Amniotic stem cell (primary cell): ENCODE data around the gene GRM1.

Experiments
- DNase-seq: peaks from one replicate; lab custom pipeline; 2025; lab: John Stamatoyannopoulos, UW

GRM1 gene

DNA sequence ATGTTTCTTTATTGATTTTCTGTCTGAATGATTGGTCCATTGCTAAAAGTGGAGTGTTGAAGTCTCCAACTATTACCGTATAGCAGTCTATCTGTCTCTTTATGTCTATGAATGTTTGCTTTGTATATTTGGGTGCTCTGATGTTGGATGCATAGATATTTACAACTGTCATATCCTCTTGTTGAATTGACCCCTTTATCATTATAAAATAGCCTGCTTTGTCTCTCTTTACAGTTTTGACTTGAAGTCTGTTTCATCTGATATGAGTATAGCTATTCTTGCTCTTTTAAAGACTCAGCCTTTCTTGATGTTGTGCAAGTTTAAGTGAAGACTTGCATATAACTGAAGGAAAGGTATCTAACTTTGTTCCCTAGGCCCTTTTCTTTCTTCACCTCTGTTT is 341.0 kb downstream of the GRM1 start:
- no peak for DNase-seq

DNA sequence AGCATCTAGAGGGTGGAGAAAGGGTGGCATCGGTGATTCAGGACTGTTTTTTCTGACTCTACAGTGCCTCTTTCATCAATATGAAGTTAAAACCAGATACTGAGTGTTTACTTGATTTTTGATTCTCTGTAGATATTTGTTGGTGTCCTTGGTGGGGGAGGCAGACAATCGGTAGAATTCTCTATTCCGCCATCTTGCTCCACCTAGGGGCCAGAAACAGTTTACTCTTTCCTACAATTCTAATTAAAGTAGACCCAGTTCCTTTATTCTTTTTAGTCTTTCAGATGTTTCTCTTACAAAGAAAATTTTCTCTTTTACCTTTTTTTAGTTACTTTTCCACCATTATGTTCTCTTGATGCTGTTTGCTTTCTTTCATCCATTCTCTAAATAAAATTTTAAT is 352.6 kb downstream of the GRM1 start:
- no peak for DNase-seq

GRCh38 chr6:146388736-146389364 is 360.0 kb downstream of the GRM1 start:
- DNase-seq: no peak

GRCh38 chr6:146389740-146390139 is 360.9 kb downstream of the GRM1 start:
- no peak for DNase-seq

GRCh38 chr6:146397638-146398037 is 368.8 kb downstream of the GRM1 start:
- no peak for DNase-seq

- no peak for DNase-seq
Observed at GRCh38 chr6:146402476-146402875, 373.6 kb downstream of the GRM1 start.

DNA sequence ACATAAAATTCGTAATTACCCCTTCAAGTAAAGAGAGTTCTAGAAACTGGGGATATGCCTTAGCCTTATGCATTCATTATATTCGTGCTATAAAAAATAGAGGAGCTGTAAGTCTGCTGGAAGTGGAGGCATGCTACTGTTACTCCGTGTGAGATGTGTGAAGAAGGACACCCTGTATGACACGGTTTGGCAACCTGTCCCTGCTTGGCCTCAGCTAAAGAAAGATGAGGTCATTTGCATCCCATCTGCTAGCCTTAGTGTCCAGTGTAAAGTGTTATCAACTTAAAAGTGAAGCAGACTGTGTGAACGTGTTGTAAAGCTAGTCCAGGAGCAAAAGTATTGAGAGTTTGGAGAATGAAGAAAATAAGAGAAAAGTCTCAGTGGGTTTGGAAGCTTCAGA is 379.7 kb downstream of the GRM1 start:
- no peak for DNase-seq

- DNase-seq: no peak
Observed at GRCh38 chr6:146410851-146411595, 382.2 kb downstream of the GRM1 start.

GRCh38 chr6:146419576-146419975 is 390.7 kb downstream of the GRM1 start:
- no peak for DNase-seq

GRCh38 chr6:146420255-146420654 is 391.4 kb downstream of the GRM1 start:
- no peak for DNase-seq

GRCh38 chr6:146422789-146423375 is 394.0 kb downstream of the GRM1 start:
- no peak for DNase-seq

DNA sequence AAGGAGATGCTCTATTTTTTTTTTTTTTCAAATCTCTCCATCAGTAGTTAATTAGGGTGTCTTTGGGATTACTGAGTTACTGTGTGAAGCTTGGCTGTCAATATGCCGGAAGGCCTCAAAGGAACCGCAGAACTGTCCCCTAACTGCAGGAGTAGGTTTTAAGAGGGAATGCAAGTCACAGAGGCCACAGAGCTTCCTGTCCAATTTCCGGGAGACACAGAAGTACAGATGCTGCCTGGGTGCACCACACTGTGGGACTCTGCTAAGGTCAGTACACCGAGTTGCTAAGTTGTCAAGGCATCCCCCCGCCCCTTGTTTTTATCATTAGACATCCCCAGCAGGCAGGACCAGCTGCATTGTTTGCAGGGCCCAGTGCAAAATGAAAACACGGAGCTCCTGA is 394.6 kb downstream of the GRM1 start:
- no peak for DNase-seq

GRCh38 chr6:146426516-146426915 is 397.7 kb downstream of the GRM1 start:
- DNase-seq: no peak

- no peak for DNase-seq
Observed at GRCh38 chr6:146429831-146430230, 401.0 kb downstream of the GRM1 start.

- no peak for DNase-seq
Observed at GRCh38 chr6:146433881-146434731, 405.2 kb downstream of the GRM1 start.

DNA sequence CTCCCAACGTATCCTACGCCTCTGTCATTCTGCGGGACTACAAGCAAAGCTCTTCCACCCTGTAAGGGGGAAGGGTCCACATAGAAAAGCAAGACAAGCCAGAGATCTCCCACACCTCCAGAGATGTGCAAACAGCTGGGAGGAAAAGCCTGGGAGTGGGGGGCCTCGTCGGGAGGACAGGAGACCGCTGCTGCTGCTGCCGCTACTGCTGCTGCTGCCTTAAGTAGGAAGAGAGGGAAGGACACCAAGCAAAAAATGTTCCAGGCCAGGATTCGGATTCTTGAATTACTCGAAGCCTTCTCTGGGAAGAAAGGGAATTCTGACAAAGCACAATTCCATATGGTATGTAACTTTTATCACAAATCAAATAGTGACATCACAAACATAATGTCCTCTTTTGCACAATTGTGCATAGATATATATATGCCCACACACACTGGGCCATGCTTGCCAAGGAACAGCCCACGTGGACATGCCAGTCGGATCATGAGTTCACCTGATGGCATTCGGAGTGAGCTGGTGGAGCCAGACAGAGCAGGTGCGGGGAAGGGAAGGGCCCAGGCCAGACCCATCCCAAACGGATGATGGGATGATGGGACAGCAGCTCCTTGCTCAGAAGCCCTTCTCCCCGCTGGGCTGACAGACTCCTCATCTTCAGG is 406.0 kb downstream of the GRM1 start:
- no peak for DNase-seq

GRCh38 chr6:146441907-146442306 is 413.0 kb downstream of the GRM1 start:
- DNase-seq: no peak

- no peak for DNase-seq
Observed at GRCh38 chr6:146444189-146444588, 415.3 kb downstream of the GRM1 start.

- DNase-seq: no peak
Observed at GRCh38 chr6:146445233-146445632, 416.4 kb downstream of the GRM1 start.

- no peak for DNase-seq
Observed at GRCh38 chr6:146456886-146457285, 428.0 kb downstream of the GRM1 start.

- no peak for DNase-seq
Observed at GRCh38 chr6:146460941-146461340, 432.1 kb downstream of the GRM1 start.
